Karpas-422 (cell line): Measurements from ENCODE around the gene STK32C. TPM values are rescaled to one million over a fixed set of nuclear protein-coding genes. Genes with fewer than 3 reads are reported as not detected.

Experiments
- DNase-seq: peaks from one replicate; pipeline ENCODE4 v3.0.0-alpha.2; 2015
- H2AFZ ChIP-seq: fragments of 200-600 bp; sonication (generic); 2 replicates; pipeline ENCODE4 v1.6.1; 2014; ENCODE audit warnings: antibody characterized with exemption, low read length, mixed read lengths
- H3K27ac ChIP-seq: fragments of 200-600 bp; sonication (generic); 2 replicates; pipeline ENCODE4 v1.5.1; 2014; ENCODE audit warnings: mild to moderate bottlenecking, low read length, moderate library complexity
- H3K27me3 ChIP-seq: fragments of 200-600 bp; sonication (generic); 2 replicates; pipeline ENCODE4 v1.6.1; 2014; ENCODE audit warnings: low read length, mixed read lengths
- H3K36me3 ChIP-seq: fragments of 200-600 bp; sonication (generic); 2 replicates; pipeline ENCODE4 v1.6.1; 2014; ENCODE audit warnings: low read length, mixed read lengths; ENCODE audit not compliant: insufficient read depth
- H3K4me1 ChIP-seq: fragments of 200-600 bp; sonication (generic); 2 replicates; pipeline ENCODE4 v1.6.1; 2014; ENCODE audit warnings: mild to moderate bottlenecking, low read length, mixed read lengths
- H3K4me2 ChIP-seq: fragments of 200-600 bp; sonication (generic); 2 replicates; pipeline ENCODE4 v1.6.1; 2014; ENCODE audit warnings: low read length, low read depth, mild to moderate bottlenecking; ENCODE audit not compliant: poor library complexity, severe bottlenecking
- H3K4me3 ChIP-seq: fragments of 200-600 bp; sonication (generic); 2 replicates; pipeline ENCODE4 v1.5.1; 2014; ENCODE audit warnings: mild to moderate bottlenecking, antibody characterized with exemption, low read length, mixed read lengths
- H3K79me2 ChIP-seq: fragments of 200-600 bp; sonication (generic); 2 replicates; pipeline ENCODE4 v1.6.1; 2014; ENCODE audit warnings: mild to moderate bottlenecking, low read length, mixed read lengths
- H3K9ac ChIP-seq: fragments of 200-600 bp; sonication (generic); 2 replicates; pipeline ENCODE4 v1.6.0; 2014; ENCODE audit warnings: low read length
- H3K9me2 ChIP-seq: fragments of 200-600 bp; sonication (generic), shearing (Covaris generic); replicated peaks from 2 replicates; pipeline ENCODE4 v1.6.0; 2014; ENCODE audit warnings: mild to moderate bottlenecking, low read length, moderate library complexity; ENCODE audit not compliant: insufficient read depth
- H3K9me3 ChIP-seq: fragments of 300-700, 200-600 bp; sonication (generic); 2 replicates; pipeline ENCODE4 v1.6.1; 2014; ENCODE audit warnings: low read length, mixed read lengths
- H4K20me1 ChIP-seq: fragments of 200-600 bp; sonication (generic); 2 replicates; pipeline ENCODE4 v1.6.1; 2014; ENCODE audit warnings: mild to moderate bottlenecking, antibody characterized with exemption, low read length, low read depth; ENCODE audit not compliant: insufficient read depth
- total RNA-seq: library from RNA; depleted of rRNA; stranded (reverse); fragments of >200 nt; shearing (Covaris generic); gene quantifications from 2 replicates; pipeline ENCODE4 v1.2.3, GENCODE V29; 2014; ENCODE audit warnings: low replicate concordance

The STK32C gene
- total RNA-seq, 1 experiment from 2014 or later, result 8.4 TPM

GRCh38 chr10:132232981-132233380 is 74.8 kb downstream of the STK32C start:
- Histone ChIP-seq H3K36me3 (no peaks in the 10 kb centered on the region), H3K4me3 (no peak overlapping the region), H3K4me1 (no peaks in the 10 kb centered on the region), H3K27ac (no peak overlapping the region), H3K79me2 (no peaks in the 10 kb centered on the region), H3K4me2 (no peak overlapping the region), H4K20me1 (no peaks in the 10 kb centered on the region), H3K9ac (no peak overlapping the region), H3K27me3 (no peaks in the 10 kb centered on the region), H3K9me3 (no peaks in the 10 kb centered on the region), H2AFZ (no peak overlapping the region), H3K9me2 (no peaks in the 10 kb centered on the region)
- no peak for DNase-seq

GRCh38 chr10:132232023-132232951 is 75.5 kb downstream of the STK32C start:
- DNase-seq, result no peak
- Histone ChIP-seq H3K9me2 (no peaks in the 10 kb centered on the region), H3K4me3 (no peak overlapping the region), H3K27ac (no peak overlapping the region), H3K4me1 (no peaks in the 10 kb centered on the region), H4K20me1 (no peaks in the 10 kb centered on the region), H3K36me3 (no peaks in the 10 kb centered on the region), H3K9ac (no peak overlapping the region), H3K27me3 (no peaks in the 10 kb centered on the region), H3K79me2 (no peaks in the 10 kb centered on the region), H3K9me3 (no peaks in the 10 kb centered on the region), H3K4me2 (no peak overlapping the region), H2AFZ (no peak overlapping the region)

- Histone ChIP-seq H2AFZ (no peak overlapping the region), H3K79me2 (no peaks in the 10 kb centered on the region), H4K20me1 (no peaks in the 10 kb centered on the region), H3K27ac (no peak overlapping the region), H3K9me2 (no peaks in the 10 kb centered on the region), H3K27me3 (no peaks in the 10 kb centered on the region), H3K36me3 (no peaks in the 10 kb centered on the region), H3K4me3 (no peak overlapping the region), H3K4me1 (no peaks in the 10 kb centered on the region), H3K4me2 (no peak overlapping the region), H3K9me3 (no peaks in the 10 kb centered on the region), H3K9ac (no peak overlapping the region)
- DNase-seq, result no peak
These were observed 76.1 kb downstream of the STK32C start for GRCh38 chr10:132231656-132232022.

GRCh38 chr10:132230557-132231210 is 77.1 kb downstream of the STK32C start:
- H3K4me2 ChIP-seq, result no peak overlapping the region
- no peaks in the 10 kb centered on the region for H3K4me1 ChIP-seq
- H3K9me2 ChIP-seq, result no peaks in the 10 kb centered on the region
- H3K27me3 ChIP-seq, result no peaks in the 10 kb centered on the region
- H4K20me1 ChIP-seq, result no peaks in the 10 kb centered on the region
- H3K36me3 ChIP-seq, result no peaks in the 10 kb centered on the region
- H3K9ac ChIP-seq, result no peak overlapping the region
- DNase-seq, result no peak
- no peaks in the 10 kb centered on the region for H3K79me2 ChIP-seq
- no peak overlapping the region for H2AFZ ChIP-seq
- no peak overlapping the region for H3K4me3 ChIP-seq
- no peak overlapping the region for H3K27ac ChIP-seq
- H3K9me3 ChIP-seq, result no peaks in the 10 kb centered on the region

GRCh38 chr10:132229834-132230556 is 77.8 kb downstream of the STK32C start:
- Histone ChIP-seq H2AFZ (no peak overlapping the region), H3K27me3 (no peaks in the 10 kb centered on the region), H3K9me3 (no peaks in the 10 kb centered on the region), H3K4me2 (no peak overlapping the region), H3K4me1 (no peaks in the 10 kb centered on the region), H3K79me2 (no peaks in the 10 kb centered on the region), H4K20me1 (no peaks in the 10 kb centered on the region), H3K9ac (no peak overlapping the region), H3K4me3 (no peak overlapping the region), H3K36me3 (no peaks in the 10 kb centered on the region), H3K9me2 (no peaks in the 10 kb centered on the region), H3K27ac (no peak overlapping the region)
- no peak for DNase-seq

GRCh38 chr10:132229096-132229495 is 78.7 kb downstream of the STK32C start:
- Histone ChIP-seq H3K4me2 (no peak overlapping the region), H3K9me2 (no peaks in the 10 kb centered on the region), H3K27ac (no peak overlapping the region), H3K27me3 (no peaks in the 10 kb centered on the region), H3K4me3 (no peak overlapping the region), H3K9me3 (no peaks in the 10 kb centered on the region), H3K79me2 (no peaks in the 10 kb centered on the region), H3K4me1 (no peaks in the 10 kb centered on the region), H3K9ac (no peak overlapping the region), H2AFZ (no peak overlapping the region), H4K20me1 (no peaks in the 10 kb centered on the region), H3K36me3 (no peaks in the 10 kb centered on the region)
- DNase-seq, result no peak

GRCh38 chr10:132228616-132229015 is 79.1 kb downstream of the STK32C start:
- no peak overlapping the region for H3K4me2 ChIP-seq
- no peak overlapping the region for H3K9ac ChIP-seq
- DNase-seq, result no peak
- H3K79me2 ChIP-seq, result no peaks in the 10 kb centered on the region
- H2AFZ ChIP-seq, result no peak overlapping the region
- H4K20me1 ChIP-seq, result no peaks in the 10 kb centered on the region
- no peaks in the 10 kb centered on the region for H3K4me1 ChIP-seq
- H3K27me3 ChIP-seq, result no peaks in the 10 kb centered on the region
- H3K36me3 ChIP-seq, result no peaks in the 10 kb centered on the region
- H3K9me2 ChIP-seq, result no peaks in the 10 kb centered on the region
- no peak overlapping the region for H3K4me3 ChIP-seq
- H3K9me3 ChIP-seq, result no peaks in the 10 kb centered on the region
- H3K27ac ChIP-seq, result no peak overlapping the region

- no peak overlapping the region for H3K9ac ChIP-seq
- DNase-seq, result no peak
- H3K9me2 ChIP-seq, result no peaks in the 10 kb centered on the region
- H3K79me2 ChIP-seq, result no peaks in the 10 kb centered on the region
- no peaks in the 10 kb centered on the region for H3K9me3 ChIP-seq
- no peaks in the 10 kb centered on the region for H3K36me3 ChIP-seq
- H3K27ac ChIP-seq, result no peak overlapping the region
- no peak overlapping the region for H3K4me3 ChIP-seq
- no peak overlapping the region for H2AFZ ChIP-seq
- no peaks in the 10 kb centered on the region for H4K20me1 ChIP-seq
- no peaks in the 10 kb centered on the region for H3K4me1 ChIP-seq
- no peak overlapping the region for H3K4me2 ChIP-seq
- H3K27me3 ChIP-seq, result no peaks in the 10 kb centered on the region
These were observed 79.8 kb downstream of the STK32C start for GRCh38 chr10:132227851-132228390.
